ENCODE results near the gene FBXO44. TPM values are rescaled to one million over a fixed set of nuclear protein-coding genes. Genes with fewer than 3 reads are reported as not detected.

The FBXO44 gene
- total and polyA plus RNA-seq, 2 experiments from 2014 or later = 22.0 to 30.8 TPM

- Histone ChIP-seq H3K36me3 (ENCODE audit: insufficient read depth) (no peaks in the 10 kb centered on the region), H3K4me2 (no peak overlapping the region), H3K27ac (ENCODE audit: low read depth) (no peak overlapping the region), H3K4me3 (no peak overlapping the region), H3K27me3 (ENCODE audit: insufficient read depth) (no peaks in the 10 kb centered on the region), H3F3A (replicated peaks; ENCODE audit: low read depth) (peaks cover 10% of the 10 kb centered on the region; the same call in 1 of the 2 replicates), H3K79me2 (replicated peaks; ENCODE audit: insufficient read depth) (no peaks in the 10 kb centered on the region), H4K20me1 (replicated peaks; ENCODE audit: insufficient read depth) (no peaks in the 10 kb centered on the region; the same call in 1 of the 2 replicates), H2AFZ (no peak overlapping the region), H3K4me1 (ENCODE audit: insufficient read depth) (peaks cover 12% of the 10 kb centered on the region), H3K9me2 (ENCODE audit: insufficient read depth) (no peaks in the 10 kb centered on the region)
- DNase-seq (ENCODE audit: low spot score) (no peak), ATAC-seq (no peak)
- Mint-ChIP-seq H3K36me3 (ENCODE audit: low read depth) (peaks cover 33% of the 10 kb centered on the region), H3K27me3 (ENCODE audit: insufficient read depth, low read depth, poor library complexity) (peaks cover 5% of the 10 kb centered on the region), H3K9me3 (no peaks in the 10 kb centered on the region), H3K4me3 (no peak overlapping the region), H3K27ac (no peak overlapping the region), H3K4me1 (peaks cover 24% of the 10 kb centered on the region; the same call in 2 of the 3 replicates)
- no peak for TF ChIP-seq ZNF462 (CRISPR knock-in tag; IDR thresholded peaks at IDR 0.05)
- no peak for TF ChIP-seq ZNF331 (CRISPR knock-in tag; IDR thresholded peaks at IDR 0.05; ENCODE audit: low read depth)
- TF ChIP-seq POLR2AphosphoS5 (IDR thresholded peaks at IDR 0.05; ENCODE audit: low read depth) = no peak
- no peak for TF ChIP-seq CREB1 (CRISPR knock-in tag; IDR thresholded peaks at IDR 0.05; ENCODE audit: low read depth)
Measured at GRCh38 chr1:11711490-11711889, 56.8 kb downstream of the FBXO44 start.

DNA sequence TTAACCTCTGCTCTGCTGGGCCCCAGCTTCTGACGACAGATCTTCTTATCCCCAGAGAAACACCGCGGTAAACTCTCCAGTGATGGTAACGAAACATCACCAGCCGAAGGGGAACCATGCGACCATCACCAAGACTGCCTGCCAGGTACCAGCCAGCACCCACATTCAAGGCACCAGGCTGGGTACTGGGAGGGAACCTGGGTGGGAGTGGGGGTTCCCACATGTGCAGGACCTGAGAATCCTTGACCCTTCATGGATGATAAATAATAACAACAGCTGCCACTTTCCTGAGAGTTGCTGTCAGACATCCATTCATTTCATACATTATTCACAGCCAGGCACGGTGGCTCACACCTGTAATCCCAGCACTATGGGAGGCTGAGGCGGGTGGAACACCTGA is 57.6 kb downstream of the FBXO44 start:
- Histone ChIP-seq H3F3A (replicated peaks; ENCODE audit: low read depth) (peaks cover 8% of the 10 kb centered on the region; the same call in 1 of the 2 replicates), H3K36me3 (ENCODE audit: insufficient read depth) (no peaks in the 10 kb centered on the region), H3K27me3 (ENCODE audit: insufficient read depth) (no peaks in the 10 kb centered on the region), H3K27ac (ENCODE audit: low read depth) (no peak overlapping the region), H2AFZ (no peak overlapping the region), H3K4me3 (no peak overlapping the region), H3K9me2 (ENCODE audit: insufficient read depth) (no peaks in the 10 kb centered on the region), H3K79me2 (replicated peaks; ENCODE audit: insufficient read depth) (no peaks in the 10 kb centered on the region), H3K4me2 (no peak overlapping the region), H4K20me1 (replicated peaks; ENCODE audit: insufficient read depth) (no peaks in the 10 kb centered on the region; the same call in 1 of the 2 replicates), H3K4me1 (ENCODE audit: insufficient read depth) (peaks cover 7% of the 10 kb centered on the region)
- peaks cover 18% of the 10 kb centered on the region; the same call in 2 of the 3 replicates for H3K4me1 Mint-ChIP-seq
- no peak for ATAC-seq
- TF ChIP-seq STAT1 (IDR thresholded peaks at IDR 0.05; ENCODE audit: unreplicated experiment) (no peak), CTCF (conservative IDR thresholded peaks at IDR 0.05; ENCODE audit: low read depth in 2 of 2) (no peak), ZNF114 (CRISPR knock-in tag; IDR thresholded peaks at IDR 0.05) (no peak), EZH2phosphoT487 (IDR thresholded peaks at IDR 0.05; ENCODE audit: unreplicated experiment) (no peak), ZNF331 (CRISPR knock-in tag; IDR thresholded peaks at IDR 0.05; ENCODE audit: low read depth) (no peak), CREB1 (CRISPR knock-in tag; IDR thresholded peaks at IDR 0.05; ENCODE audit: low read depth) (no peak)
- H3K9me3 Mint-ChIP-seq = no peaks in the 10 kb centered on the region
- H3K27me3 Mint-ChIP-seq (ENCODE audit: insufficient read depth, low read depth, poor library complexity) = peaks cover 5% of the 10 kb centered on the region
- no peak overlapping the region for H3K27ac Mint-ChIP-seq
- H3K4me3 Mint-ChIP-seq = no peak overlapping the region
- peaks cover 36% of the 10 kb centered on the region for H3K36me3 Mint-ChIP-seq (ENCODE audit: low read depth)
- DNase-seq (ENCODE audit: low spot score) = no peak

Measured in GM23338 (cell line).